ENCODE results near the gene KCNJ1. TPM values are rescaled to one million over a fixed set of nuclear protein-coding genes. Genes with fewer than 3 reads are reported as not detected.
A peak's percentile ranks its signal among the peaks of the same experiment; 100 is the strongest.

The KCNJ1 gene
- total and polyA plus RNA-seq, 5 donors from 2014 or later: 0.39 TPM; not detected in 4

GRCh38 chr11:128911239-128911638 lies 44.1 kb upstream of the KCNJ1 start:
- H3K4me3 Mint-ChIP-seq: no peak overlapping the region
- Histone ChIP-seq H3K27me3 (ENCODE audit: control insufficient read depth, insufficient read depth, low read length) (peaks cover 27% of the 10 kb centered on the region), H3K27ac (ENCODE audit: insufficient read depth, low read length, poor library complexity, severe bottlenecking) (no peak overlapping the region), H3K36me3 (ENCODE audit: control insufficient read depth, insufficient read depth, low read length) (no peaks in the 10 kb centered on the region), H3K4me3 (ENCODE audit: low read depth, low read length) (no peak overlapping the region), H3K9me3 (ENCODE audit: control insufficient read depth in 2 of 2, low read length in 2 of 2) (no peaks in the 10 kb centered on the region), H3K4me1 (ENCODE audit: control insufficient read depth, insufficient read depth, low read length, poor library complexity, severe bottlenecking) (peaks cover 1% of the 10 kb centered on the region)
- H3K4me1 Mint-ChIP-seq: peaks cover 0 to 8% (median 0%) of the 10 kb centered on the region in 4 donors
- peaks cover 0 to 1% (median 0%) of the 10 kb centered on the region in 7 donors for H3K9me3 Mint-ChIP-seq
- ATAC-seq (ENCODE audit: low read depth in 2 of 2) (no peak), DNase-seq (no peak)
- H3K27ac Mint-ChIP-seq: no peak overlapping the region
- peaks cover 41% of the 10 kb centered on the region for H3K27me3 Mint-ChIP-seq
- no peaks in the 10 kb centered on the region for H3K36me3 Mint-ChIP-seq

GRCh38 chr11:128910576-128910975 lies 43.5 kb upstream of the KCNJ1 start:
- Mint-ChIP-seq H3K36me3 (no peaks in the 10 kb centered on the region), H3K27ac (no peak overlapping the region), H3K27me3 (peaks cover 42% of the 10 kb centered on the region), H3K4me3 (no peak overlapping the region), H3K4me1 (peaks cover 0 to 15% (median 0%) of the 10 kb centered on the region in 4 donors), H3K9me3 (peaks cover 0 to 1% (median 0%) of the 10 kb centered on the region in 7 donors)
- no peak overlapping the region for H3K27ac ChIP-seq (ENCODE audit: insufficient read depth, low read length, poor library complexity, severe bottlenecking)
- H3K4me1 ChIP-seq (ENCODE audit: control insufficient read depth, insufficient read depth, low read length, poor library complexity, severe bottlenecking): peaks cover 8% of the 10 kb centered on the region
- no peaks in the 10 kb centered on the region for H3K36me3 ChIP-seq (ENCODE audit: control insufficient read depth, insufficient read depth, low read length)
- no peak overlapping the region for H3K4me3 ChIP-seq (ENCODE audit: low read depth, low read length)
- H3K9me3 ChIP-seq (ENCODE audit: control insufficient read depth in 2 of 2, low read length in 2 of 2): no peaks in the 10 kb centered on the region
- DNase-seq: no peak
- peaks cover 29% of the 10 kb centered on the region for H3K27me3 ChIP-seq (ENCODE audit: control insufficient read depth, insufficient read depth, low read length)
- ATAC-seq (ENCODE audit: low read depth in 2 of 2): no peak

- H3K27me3 ChIP-seq (ENCODE audit: control insufficient read depth, insufficient read depth, low read length): peaks cover 30% of the 10 kb centered on the region
- no peaks in the 10 kb centered on the region for H3K36me3 ChIP-seq (ENCODE audit: control insufficient read depth, insufficient read depth, low read length)
- no peaks in the 10 kb centered on the region for H3K9me3 ChIP-seq (ENCODE audit: control insufficient read depth in 2 of 2, low read length in 2 of 2)
- ATAC-seq (ENCODE audit: low read depth in 2 of 2) (no peak), DNase-seq (no peak)
- Mint-ChIP-seq H3K27ac (no peak overlapping the region), H3K36me3 (no peaks in the 10 kb centered on the region), H3K27me3 (peaks cover 45% of the 10 kb centered on the region), H3K4me3 (no peak overlapping the region), H3K9me3 (peaks cover 0 to 1% (median 0%) of the 10 kb centered on the region in 7 donors), H3K4me1 (peaks cover 0 to 17% (median 0%) of the 10 kb centered on the region in 4 donors)
- peaks cover 18% of the 10 kb centered on the region for H3K4me1 ChIP-seq (ENCODE audit: control insufficient read depth, insufficient read depth, low read length, poor library complexity, severe bottlenecking)
- no peak overlapping the region for H3K27ac ChIP-seq (ENCODE audit: insufficient read depth, low read length, poor library complexity, severe bottlenecking)
- no peak overlapping the region for H3K4me3 ChIP-seq (ENCODE audit: low read depth, low read length)
Measured at GRCh38 chr11:128909438-128910125, 42.5 kb upstream of the KCNJ1 start.

DNA sequence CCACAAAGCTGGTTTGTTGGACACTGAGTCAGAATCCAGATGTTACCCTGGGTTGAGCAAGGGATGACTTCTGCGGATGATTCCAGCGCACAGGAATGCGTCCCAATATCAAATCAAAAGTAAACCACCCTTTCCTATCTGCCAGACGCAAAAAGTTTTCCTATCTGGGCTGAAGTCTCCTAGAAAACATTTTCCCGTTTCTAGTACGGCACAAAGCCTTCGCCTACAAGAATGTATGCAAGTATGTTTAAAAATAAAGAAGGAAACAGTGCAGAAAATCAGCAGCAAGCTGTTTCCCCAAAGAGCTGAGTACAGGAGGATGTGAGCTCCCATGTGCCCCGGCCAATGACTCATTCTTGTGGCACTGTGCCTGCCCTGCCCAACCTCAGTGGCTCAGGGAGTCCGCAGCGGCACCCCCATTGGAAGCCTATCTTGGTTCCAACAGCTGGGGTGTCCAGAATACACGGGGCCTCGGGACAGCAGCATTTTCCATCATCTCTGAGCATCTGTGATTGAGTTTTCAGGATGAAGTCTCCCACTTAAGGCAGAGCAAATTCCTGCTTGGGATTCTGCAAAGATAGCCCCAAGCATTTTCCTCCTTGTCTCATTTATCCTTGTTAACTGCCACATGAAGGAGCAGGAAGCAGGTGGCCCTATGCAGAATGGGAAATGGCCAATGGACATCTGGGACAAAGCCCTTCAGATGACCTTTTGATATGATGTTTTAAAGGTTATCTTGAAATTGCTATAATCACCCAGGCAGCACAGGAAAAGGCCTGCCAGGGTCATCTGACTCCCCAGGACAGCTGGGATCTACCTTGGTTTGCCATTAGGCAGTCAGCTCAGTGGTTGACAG lies 41.5 kb upstream of the KCNJ1 start:
- peaks cover 18% of the 10 kb centered on the region for H3K4me1 ChIP-seq (ENCODE audit: control insufficient read depth, insufficient read depth, low read length, poor library complexity, severe bottlenecking)
- H3K36me3 ChIP-seq (ENCODE audit: control insufficient read depth, insufficient read depth, low read length): no peaks in the 10 kb centered on the region
- no peak overlapping the region for H3K27ac ChIP-seq (ENCODE audit: insufficient read depth, low read length, poor library complexity, severe bottlenecking)
- H3K4me3 ChIP-seq (ENCODE audit: low read depth, low read length): no peak overlapping the region
- H3K36me3 Mint-ChIP-seq: no peaks in the 10 kb centered on the region
- H3K9me3 Mint-ChIP-seq: peaks cover 0 to 1% (median 0%) of the 10 kb centered on the region in 7 donors
- H3K27ac Mint-ChIP-seq: no peak overlapping the region
- no peaks in the 10 kb centered on the region for H3K9me3 ChIP-seq (ENCODE audit: control insufficient read depth in 2 of 2, low read length in 2 of 2)
- H3K27me3 ChIP-seq (ENCODE audit: control insufficient read depth, insufficient read depth, low read length): peaks cover 33% of the 10 kb centered on the region
- DNase-seq: no peak
- peaks cover 0 to 21% (median 1%) of the 10 kb centered on the region in 4 donors for H3K4me1 Mint-ChIP-seq
- no peak overlapping the region for H3K4me3 Mint-ChIP-seq
- H3K27me3 Mint-ChIP-seq: peaks cover 54% of the 10 kb centered on the region
- ATAC-seq (ENCODE audit: low read depth in 2 of 2): no peak

DNA sequence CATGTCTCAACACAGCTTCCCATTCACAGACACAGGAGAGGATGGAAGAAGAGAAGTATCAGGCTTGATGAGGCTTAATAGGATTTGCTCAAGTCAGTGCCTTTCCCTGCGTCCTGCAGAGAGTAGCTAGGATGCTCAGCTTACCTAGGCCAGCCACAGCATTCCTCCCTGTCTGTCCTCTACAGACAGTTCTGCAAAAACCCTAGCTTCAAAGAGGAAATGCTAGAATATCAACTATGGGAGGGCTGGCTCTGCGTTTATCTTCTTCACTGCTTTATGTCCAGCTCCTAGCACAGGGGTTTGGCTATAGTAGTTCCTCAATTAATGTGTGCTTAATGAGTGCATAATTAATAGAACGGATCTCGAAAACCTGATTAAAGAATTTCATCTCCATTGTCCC lies 40.5 kb upstream of the KCNJ1 start:
- Mint-ChIP-seq H3K4me1 (peaks cover 0 to 24% (median 1%) of the 10 kb centered on the region in 4 donors), H3K27me3 (peaks cover 58% of the 10 kb centered on the region), H3K27ac (no peak overlapping the region), H3K9me3 (peaks cover 0 to 1% (median 0%) of the 10 kb centered on the region in 7 donors), H3K36me3 (no peaks in the 10 kb centered on the region), H3K4me3 (no peak overlapping the region)
- Histone ChIP-seq H3K4me3 (ENCODE audit: low read depth, low read length) (no peak overlapping the region), H3K9me3 (ENCODE audit: control insufficient read depth in 2 of 2, low read length in 2 of 2) (no peaks in the 10 kb centered on the region), H3K27ac (ENCODE audit: insufficient read depth, low read length, poor library complexity, severe bottlenecking) (no peak overlapping the region), H3K36me3 (ENCODE audit: control insufficient read depth, insufficient read depth, low read length) (no peaks in the 10 kb centered on the region), H3K27me3 (ENCODE audit: control insufficient read depth, insufficient read depth, low read length) (peaks cover 33% of the 10 kb centered on the region), H3K4me1 (ENCODE audit: control insufficient read depth, insufficient read depth, low read length, poor library complexity, severe bottlenecking) (peaks cover 18% of the 10 kb centered on the region)
- ATAC-seq (ENCODE audit: low read depth in 2 of 2): no peak
- no peak for DNase-seq

DNA sequence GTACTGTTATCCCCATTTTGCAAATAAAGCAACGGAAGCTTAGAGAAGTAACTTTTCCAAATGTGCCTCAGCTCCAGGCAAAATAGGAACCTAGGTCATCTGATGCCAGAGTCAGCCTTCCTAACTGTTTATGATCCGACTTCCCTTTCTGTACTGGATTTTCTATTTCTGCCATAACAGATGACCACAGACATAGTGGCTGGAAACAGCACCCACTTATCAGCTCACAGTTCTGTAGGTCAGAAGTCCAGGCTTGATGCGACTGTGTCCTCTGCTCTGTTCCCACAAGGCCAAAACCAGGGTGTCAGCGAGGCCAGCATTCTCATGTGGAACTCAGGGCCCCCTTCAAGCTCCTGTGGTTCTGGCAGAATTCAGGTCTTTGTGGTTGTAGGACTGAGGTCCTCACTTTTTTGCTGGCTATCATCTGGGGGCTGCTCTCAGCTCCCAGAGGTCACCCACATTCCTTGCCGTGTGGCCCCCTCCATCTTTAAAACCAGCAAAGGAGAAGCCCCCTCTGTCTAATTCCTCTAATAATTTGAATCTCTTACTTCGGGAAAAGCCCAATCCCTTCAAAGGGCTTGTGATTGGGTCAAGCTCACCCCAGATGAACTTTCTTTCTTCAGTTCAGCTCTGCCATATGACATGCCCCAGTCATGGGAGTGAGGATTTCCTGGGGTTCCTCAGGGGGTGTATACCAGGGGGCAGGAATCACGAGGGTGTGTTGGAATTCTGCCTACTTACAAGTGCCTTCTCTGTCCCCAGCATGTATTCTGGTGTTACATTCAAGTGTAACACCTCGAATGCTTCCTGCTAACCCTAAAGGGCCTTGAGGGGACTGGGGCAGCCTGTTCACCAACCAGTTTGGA lies 39.3 kb upstream of the KCNJ1 start:
- Histone ChIP-seq H3K4me3 (ENCODE audit: low read depth, low read length) (peak overlapping the region; percentile 15), H3K36me3 (ENCODE audit: control insufficient read depth, insufficient read depth, low read length) (no peaks in the 10 kb centered on the region), H3K27me3 (ENCODE audit: control insufficient read depth, insufficient read depth, low read length) (peaks cover 33% of the 10 kb centered on the region), H3K9me3 (ENCODE audit: control insufficient read depth in 2 of 2, low read length in 2 of 2) (no peaks in the 10 kb centered on the region), H3K4me1 (ENCODE audit: control insufficient read depth, insufficient read depth, low read length, poor library complexity, severe bottlenecking) (peaks cover 18% of the 10 kb centered on the region), H3K27ac (ENCODE audit: insufficient read depth, low read length, poor library complexity, severe bottlenecking) (no peak overlapping the region)
- no peak for DNase-seq
- Mint-ChIP-seq H3K27me3 (peaks cover 60% of the 10 kb centered on the region), H3K36me3 (no peaks in the 10 kb centered on the region), H3K4me3 (peak overlapping the region; percentile 7 to 83 (median 78)), H3K9me3 (peaks cover 0 to 1% (median 0%) of the 10 kb centered on the region in 7 donors), H3K27ac (no peak overlapping the region), H3K4me1 (peaks cover 0 to 24% (median 1%) of the 10 kb centered on the region in 4 donors)
- no peak for ATAC-seq (ENCODE audit: low read depth in 2 of 2)
